Hippocampal formation (tissue), 2 donors: Measurements from ENCODE around the gene MRPL18.
"Not testable (repeated sequence)": the region's sequence is repeated elsewhere in the genome, so short reads cannot be mapped to it uniquely, and the experiment has no call there.

ENCODE experiments used
- DNase-seq, 2 donors: peaks; one replicate each; lab custom pipeline; 2025; lab: John Stamatoyannopoulos, UW

MRPL18 gene

DNA sequence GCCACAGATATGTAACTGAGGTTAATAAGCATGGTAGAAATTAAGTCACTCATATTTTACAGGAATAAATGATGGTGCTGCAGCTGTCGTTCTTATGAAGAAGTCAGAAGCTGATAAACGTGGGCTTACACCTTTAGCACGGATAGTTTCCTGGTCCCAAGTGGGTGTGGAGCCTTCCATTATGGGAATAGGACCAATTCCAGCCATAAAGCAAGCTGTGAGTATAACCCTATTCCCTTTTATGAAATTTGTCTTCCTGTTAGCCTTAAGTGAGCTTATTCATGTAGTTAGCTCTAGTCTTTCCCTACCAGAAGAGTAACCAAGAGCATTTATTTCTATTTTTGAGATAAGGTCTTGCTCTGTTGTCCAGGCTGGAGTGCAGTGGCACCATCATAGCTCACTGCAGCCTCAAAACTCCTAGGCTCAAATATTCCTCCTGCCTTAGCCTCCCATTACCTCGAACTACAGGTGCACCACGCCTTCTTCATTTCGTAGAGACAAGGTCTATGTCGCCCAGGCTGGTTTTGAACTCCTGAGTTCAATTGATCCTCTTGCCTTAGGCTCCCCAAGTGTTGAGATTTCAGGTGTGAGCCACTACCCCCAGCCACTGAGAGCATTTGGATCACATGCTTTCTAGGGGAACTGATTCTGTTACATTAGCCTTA, 12.9 kb upstream of the MRPL18 start:
- DNase-seq: no peak

DNA sequence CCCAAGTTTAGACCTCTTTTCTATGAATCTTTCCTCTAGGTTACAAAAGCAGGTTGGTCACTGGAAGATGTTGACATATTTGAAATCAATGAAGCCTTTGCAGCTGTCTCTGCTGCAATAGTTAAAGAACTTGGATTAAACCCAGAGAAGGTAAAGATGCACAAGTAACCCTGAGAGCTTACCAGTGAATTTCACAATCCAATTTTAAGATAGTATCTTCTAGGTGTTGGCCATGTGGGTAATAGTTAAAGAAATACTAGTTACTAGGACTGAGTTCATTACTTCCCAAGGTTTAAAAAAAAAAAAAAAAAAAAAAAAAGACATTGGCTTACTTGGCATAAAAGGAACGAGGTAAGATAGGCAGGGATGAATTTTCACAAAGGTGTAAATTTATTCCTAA, 12.1 kb upstream of the MRPL18 start:
- no peak for DNase-seq

DNA sequence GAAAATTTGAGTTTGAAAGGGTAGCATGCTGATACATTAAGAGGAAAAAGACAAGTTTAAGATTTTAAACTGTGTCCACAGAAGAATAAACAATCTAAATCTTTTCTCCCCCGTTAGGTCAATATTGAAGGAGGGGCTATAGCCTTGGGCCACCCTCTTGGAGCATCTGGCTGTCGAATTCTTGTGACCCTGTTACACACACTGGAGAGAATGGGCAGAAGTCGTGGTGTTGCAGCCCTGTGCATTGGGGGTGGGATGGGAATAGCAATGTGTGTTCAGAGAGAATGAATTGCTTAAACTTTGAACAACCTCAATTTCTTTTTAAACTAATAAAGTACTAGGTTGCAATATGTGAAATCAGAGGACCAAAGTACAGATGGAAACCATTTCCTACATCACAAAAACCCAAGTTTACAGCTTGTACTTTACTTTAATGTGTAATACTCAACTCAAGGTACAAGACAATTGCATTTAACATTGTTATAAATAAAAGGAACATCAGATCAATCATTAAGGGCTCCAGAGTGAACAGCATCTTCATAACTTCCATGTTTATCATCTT, 11.6 kb upstream of the MRPL18 start:
- DNase-seq: no peak

DNA sequence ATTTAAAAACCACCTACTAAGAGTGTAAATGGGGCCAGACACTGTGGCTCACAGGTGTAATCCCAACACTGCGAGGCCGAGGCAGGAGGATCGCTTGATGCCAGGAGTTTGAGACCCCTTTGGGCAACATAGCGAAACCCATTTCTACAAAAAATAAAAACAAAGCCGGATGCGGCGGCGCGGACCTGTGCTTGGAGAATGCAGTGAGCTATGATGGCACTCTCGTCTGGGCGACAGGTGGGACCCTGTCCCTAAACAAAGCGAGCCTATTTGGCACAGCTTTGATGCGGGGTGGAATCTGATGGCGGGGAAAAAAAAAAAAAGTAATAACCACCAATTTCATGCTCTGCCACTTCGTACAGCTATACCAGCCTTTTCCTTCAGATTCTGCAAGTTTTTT, 2.0 kb upstream of the MRPL18 start:
- no peak for DNase-seq

DNA sequence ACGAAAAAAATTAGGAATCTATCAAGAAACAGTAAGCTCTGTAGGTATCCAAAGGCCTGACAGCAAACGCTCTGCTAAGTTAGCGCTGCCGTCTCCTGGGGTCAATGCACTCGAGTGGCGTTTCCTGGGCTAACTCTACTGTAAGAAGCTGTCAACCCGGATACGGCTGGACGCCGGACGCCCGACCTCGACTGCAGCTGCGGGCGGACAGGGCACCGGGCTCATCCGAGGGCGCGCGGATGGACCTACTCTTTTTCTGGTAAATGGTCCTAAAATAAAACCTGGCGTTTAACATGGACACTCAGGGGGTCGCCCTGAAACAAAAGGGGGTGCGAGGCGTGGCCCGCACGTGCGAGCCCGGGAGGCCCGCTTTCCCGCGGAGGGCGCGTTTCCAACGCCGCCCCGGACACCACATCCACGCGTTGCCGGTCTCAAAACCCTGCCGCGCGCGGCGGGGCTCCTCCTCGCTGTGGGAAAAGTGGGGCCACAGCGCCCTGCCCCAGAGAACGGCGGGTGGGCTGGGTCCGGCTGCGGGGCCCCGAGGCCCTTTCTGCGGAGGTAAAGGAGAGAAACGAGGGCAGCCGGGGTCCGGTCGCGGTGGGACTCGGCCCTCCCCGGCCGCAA, 1.4 kb upstream of the MRPL18 start:
- no peak for DNase-seq

DNA sequence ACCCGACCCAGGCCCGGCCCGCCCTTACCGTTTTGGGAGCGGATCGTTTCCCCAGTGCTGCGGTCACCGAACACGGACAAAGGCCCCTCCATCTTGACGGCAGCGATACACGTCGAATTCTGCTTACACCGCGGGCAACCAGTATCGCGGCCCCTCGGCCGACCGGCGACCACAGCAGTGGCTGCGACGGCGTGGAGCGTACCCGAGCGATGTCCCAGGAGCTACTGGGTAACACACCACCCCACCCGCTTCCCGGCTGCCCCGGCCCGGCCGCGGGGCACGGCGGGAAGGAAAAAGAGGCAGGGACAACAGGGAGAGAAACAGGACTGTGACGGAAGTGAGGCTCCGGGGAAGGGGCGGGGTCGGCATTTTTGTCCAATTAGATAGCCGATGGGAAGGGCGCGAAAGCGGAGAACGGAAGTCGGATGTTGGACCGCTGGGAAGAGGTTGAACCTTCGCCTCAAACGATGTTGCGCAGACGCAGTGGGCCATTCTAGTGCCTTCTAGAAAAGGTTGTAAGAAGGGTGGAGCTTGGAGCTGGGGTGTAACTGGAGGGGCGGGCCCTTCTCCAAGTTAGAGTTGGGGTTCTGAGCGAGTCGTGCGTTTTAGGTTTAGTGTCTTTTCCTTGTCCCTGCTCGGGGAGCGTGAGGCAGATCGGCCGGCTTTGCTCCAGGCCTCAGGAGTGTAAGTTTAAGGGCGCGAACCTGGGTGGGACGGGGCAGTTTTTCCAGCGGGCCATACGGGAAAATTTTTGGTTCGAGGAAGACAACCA, 704 bp upstream of the MRPL18 start, which contains the start of gene TCP1:
TCP1 (minus strand) TSS at position 226 of the 772 bp plus-strand sequence; CDS start at position 92, 134 bp downstream.
- DNase-seq: peak; percentile 97 to 98

DNA sequence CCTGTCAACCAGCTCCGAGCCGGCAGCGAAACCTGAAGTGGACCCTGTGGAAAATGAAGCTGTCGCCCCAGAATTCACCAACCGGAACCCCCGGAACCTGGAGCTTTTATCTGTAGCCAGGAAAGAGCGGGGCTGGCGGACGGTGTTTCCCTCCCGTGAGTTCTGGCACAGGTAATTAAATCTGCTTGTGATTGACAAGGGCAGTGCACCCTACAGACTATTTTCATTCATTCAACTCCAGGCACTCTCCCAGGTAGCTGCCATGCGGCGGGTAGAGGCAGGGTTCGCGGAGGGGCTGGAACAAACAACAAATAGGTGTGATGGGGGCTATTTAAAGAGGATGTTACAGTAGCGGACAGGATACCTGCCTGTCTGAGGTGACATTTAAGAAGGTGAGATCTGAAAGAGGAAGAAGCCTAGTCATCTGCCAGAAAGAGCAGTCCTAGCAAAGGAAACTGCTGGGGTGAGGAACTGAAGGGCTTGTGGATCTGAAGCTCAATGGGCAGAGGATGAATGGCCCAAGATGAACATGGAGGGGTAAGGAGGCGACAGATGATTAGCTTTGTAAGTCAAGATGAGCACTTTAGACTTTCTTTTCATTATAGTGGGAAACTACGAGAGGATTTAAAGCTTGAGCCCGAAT, 810 bp downstream of the MRPL18 start:
- no peak for DNase-seq

DNA sequence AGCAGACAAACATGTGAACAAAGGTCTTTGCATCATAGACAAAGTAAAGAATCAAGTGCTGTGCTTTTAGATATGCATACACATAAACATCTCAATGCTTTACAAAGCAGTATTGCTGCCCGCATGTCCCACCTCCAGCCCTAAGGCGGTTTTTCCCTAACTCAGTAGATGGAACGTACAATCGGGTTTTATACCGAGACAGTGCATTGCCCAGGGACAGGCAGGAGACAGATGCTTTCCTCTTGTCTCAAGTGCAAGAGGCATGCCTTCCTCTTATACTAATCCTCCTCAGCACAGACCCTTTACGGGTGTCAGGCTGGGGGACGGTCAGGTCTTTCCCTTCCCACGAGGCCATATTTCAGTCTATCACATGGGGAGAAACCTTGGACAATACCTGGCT, 4.7 kb downstream of the MRPL18 start:
- not testable (repeated sequence) for DNase-seq

DNA sequence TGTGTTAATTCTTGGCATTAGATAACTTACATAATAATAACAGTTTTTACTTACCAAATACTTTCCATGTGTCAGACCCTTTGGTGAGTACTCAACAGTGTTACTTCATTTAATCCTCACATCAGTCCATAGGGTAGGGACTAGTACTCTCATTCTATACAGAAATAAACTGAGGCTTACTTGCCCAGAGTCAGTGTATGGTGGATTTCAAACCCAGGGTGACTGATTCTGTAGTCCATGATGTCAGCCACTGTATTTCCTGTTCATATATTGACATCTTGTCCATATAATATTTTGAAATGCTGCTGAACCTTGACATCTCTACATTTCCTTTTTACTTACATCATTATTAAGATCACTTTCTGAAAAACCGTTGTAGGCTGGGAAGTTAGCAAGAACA, 7.3 kb downstream of the MRPL18 start:
- DNase-seq: no peak

DNA sequence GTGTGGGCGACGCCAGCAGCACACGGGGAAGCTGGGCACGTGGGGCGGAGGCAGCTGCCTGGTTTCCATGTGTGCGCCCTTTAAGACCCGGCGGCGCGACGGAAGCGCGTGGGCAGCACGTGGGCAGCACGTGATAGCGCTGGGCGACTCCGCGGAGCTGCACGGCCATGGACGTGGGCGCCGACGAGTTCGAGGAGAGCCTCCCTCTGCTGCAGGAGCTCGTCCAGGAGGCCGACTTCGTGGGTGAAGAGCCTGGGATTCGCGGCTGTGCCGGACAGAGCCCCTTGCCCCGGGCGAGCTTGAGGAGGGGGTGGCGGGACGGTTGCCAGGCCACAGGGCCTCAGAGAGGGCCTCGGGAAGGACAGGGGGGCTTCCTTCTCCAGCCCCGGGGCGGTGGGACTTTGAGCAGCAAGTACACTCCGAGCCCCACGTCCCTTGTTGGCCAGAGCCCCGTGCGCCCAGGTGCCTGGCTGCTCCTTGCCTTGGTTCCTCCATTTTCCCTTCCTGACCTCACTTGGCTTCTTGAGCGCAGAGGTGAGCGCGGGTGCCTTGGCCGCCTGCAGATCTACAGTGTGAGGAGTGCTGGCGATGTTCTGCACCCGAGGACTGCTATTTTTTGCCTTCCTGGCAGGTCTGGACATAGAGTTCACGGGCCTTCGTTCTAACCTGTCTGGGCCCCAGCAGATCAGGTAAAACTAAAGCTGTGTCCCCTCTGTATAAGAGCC, 10.0 kb downstream of the MRPL18 start, which contains the start of gene PNLDC1:
PNLDC1 (plus strand) TSS at position 136 of the 725 bp plus-strand sequence; CDS start at position 168, 32 bp downstream.
- no peak for DNase-seq

DNA sequence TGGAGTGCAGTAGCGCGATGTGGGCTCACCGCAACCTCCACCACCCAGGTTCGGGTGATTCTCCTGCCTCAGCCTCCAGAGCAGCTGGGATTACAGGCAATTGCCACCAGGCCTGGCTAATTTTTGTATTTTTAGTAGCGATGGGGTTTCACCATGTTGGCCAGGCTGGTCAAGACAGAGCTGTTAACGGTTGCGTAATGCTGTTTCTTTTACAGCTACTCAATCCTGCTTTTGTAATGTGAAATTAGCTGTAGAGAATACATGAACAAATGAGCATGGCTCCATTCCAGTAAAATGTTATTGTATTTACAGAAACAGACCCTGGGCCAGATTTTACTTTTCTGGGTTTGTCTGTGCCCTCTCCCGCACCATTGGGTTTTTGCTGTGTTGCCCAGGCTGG, 11.7 kb downstream of the MRPL18 start:
- DNase-seq: no peak

DNA sequence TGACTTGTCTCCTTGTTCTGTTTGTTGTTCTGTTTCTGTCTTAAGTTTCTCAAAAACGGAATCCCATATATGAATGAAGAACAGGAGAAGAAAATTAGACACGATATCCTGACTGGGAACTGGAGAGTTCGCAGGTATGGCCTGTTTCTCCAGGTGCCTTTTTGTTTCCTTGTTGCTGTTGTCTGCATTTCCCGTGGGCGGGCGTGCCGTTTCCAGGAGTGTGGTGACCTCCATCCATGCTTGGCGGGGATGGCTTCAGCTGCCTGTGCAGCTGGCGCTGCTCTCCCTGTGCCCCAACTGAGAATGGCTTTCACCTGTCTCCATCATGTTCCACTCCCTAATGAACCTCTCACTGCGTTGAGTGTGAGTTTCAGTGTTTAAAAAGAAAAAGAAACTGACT, 14.2 kb downstream of the MRPL18 start:
- DNase-seq: no peak

DNA sequence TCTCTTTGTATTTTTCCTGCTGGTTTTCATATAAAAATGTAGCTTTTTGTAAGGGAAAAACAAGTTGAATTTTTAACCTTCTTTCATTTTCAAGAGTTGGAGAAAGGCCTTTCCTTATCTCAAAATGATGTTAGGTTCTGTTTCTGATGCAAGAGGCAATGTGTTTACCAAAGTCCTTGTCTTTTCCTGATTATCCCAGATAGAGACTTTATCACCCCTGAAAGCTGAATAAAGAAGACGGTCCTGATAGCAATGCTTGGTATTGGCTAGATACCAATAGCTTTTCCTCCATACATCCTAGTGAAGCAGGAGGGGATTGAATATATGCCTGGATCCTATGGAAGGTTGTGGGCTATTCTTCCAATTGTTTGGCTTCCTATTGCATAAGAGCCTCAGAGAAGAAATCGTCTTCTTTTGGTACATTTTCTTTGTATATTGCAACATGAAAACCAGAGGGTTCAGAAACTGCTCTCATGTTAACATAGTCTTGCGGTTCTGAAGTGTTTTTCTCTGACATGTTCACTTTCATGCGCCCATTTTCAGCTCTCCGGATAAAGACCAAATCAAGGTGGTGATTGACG, 15.3 kb downstream of the MRPL18 start:
- DNase-seq: no peak

DNA sequence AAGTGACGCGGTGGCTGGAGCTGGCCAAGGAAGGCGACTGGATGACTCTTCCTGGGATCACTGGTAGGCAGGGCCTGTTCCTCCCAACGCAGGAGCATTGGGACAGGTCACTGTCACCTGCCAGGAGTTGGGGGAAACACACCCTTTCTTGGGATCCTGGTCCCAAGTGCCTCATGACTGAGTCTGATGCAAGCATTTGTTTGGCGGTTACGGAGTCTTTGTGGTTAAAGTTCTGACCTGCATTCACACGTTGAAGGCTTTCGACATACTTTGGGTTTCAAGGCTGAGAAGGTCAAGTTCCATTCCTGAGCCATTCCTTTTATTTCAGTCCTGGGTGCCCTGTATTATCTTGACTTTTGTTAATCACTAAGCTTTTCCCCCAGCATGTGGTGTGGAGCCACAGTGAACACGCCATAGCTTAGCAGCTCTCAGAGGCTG, 15.8 kb downstream of the MRPL18 start:
- no peak for DNase-seq

DNA sequence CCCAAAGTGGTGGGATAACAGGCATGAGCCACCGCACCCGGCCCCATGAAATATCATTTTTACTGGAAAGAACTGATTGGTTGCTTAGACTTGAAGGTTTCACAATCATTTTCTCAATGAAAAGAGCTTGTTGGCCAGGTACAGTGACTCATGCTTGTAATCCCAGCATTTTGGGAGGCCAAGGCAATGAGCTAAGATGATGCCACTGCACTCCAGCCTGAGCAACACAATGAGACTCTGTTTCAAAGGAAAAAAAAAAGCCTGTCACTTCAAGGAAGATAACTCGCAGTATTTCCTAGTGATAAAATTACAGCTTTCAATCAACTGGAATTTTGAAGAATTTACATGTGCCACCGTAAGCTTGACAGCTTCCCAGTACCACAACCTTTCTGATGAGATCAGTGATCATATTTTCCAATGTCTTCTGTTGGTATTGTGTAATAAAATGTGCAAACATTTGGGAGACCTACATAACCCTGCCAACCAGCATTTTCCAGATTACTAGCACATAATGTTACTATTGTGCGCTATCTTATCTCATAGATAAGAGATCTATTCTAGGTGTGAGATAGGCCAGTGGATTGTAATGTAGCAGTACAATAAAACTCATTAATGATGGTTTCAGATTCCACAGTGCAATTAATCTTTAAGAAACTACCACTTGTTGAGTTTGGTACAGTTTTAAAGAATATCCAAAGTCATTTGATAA, 17.0 kb downstream of the MRPL18 start:
- no peak for DNase-seq

DNA sequence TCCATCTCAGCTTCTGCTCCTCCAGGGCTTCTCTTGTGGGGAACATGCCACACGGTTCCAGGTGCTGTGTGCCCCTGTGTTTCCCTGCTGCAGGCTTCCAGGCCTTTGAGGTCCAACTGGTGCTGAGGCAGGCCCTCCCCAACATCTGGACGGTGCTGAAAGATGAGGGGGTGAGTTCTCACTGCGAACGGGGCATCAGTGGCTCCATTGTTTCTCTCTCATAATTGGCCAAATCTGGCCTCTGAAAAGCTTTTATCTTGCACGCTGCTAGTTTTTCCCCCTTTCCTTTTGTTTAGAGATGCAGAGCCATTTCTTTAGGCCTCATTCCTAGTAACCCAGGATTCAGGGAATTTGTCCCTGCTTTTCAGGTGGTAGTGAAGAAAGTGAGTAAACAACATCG, 18.4 kb downstream of the MRPL18 start:
- peak in 1 of 2 donors; percentile 58 for DNase-seq

DNA sequence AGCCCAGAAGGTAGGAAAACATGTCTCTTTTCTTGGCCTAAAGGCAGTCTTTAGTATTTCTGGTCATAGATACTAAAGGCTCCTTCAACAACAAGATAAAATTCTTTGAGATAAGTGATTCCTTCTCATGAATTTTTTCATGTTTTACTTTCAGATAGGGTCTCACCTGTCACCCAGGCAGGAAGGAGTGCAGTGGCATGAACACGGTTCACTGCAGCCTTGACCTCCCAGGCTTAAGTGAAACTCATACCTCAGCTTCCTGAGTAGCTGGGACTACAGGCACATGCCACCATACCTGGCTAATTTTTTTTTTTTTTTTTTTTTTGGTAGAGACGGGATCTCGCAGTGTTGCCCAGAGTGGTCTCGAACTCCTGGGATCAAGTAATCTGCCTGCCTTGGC, 18.9 kb downstream of the MRPL18 start:
- DNase-seq: no peak

DNA sequence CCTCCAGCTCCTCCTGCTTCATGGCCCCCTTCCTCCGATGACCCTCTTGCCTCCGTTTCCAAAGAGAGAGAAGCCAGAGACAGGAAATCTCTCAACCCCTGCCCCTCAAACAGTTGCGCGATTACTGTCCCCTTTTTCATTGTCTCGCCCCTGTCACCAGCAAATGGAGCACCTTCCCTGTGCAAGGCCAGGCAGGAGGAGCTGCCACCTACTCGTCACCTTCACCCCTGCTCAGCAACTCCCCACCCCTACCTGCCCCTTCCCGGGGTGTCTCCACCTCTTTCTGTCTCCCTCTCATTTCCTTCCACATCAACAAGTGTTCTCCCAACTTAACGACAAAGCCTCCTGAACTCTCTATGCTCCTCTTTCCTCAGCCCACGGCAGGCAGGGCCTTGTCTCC, 23.5 kb downstream of the MRPL18 start:
- no peak for DNase-seq

DNA sequence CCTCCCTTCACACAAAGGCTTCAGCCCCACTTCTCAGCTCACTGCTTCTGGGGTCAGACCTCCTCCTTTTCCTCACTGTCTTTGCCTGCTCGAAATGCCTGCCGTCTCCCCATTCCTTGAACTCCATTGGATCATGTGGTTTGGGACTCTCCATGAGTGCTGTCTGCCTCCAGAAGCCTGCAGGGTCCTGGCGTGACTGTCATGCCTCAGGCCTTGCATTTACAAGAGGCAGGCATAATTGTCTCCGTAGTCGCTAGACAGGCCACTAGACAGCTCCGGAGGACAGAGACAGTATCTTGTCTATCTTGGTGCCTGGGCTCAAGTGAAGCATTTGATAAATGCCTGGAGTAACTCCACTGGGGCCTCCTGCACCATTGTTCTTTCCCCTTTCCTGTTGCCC, 25.1 kb downstream of the MRPL18 start:
- DNase-seq: no peak

DNA sequence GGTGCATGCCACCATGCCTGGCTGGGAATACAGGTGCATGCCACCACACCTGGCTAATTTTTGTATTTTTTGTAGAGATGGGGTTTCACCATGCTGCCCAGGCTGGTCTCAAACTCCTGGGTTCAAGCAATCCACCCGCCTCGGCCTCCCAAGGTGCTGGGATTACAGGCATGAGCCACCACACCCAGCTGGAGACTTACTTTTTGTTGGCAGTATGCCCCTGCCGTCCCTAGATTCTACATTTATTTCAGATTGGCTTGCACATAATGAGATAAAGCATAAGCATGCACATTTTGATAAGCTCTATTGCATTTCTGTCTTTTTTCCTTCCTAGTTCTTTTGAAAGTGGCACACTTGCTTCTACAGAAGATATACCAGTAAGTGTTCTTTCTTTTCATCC, 26.5 kb downstream of the MRPL18 start:
- not testable (repeated sequence) for DNase-seq
